ENCODE data around the gene PGM1. TPM values are rescaled to one million over a fixed set of nuclear protein-coding genes. Genes with fewer than 3 reads are reported as not detected.
"Not testable (repeated sequence)": the region's sequence is repeated elsewhere in the genome, so short reads cannot be mapped to it uniquely, and the experiment has no call there.

PGM1 gene
- total RNA-seq, 2 experiments from 2014 or later, result 32.8 to 34.5 TPM

DNA sequence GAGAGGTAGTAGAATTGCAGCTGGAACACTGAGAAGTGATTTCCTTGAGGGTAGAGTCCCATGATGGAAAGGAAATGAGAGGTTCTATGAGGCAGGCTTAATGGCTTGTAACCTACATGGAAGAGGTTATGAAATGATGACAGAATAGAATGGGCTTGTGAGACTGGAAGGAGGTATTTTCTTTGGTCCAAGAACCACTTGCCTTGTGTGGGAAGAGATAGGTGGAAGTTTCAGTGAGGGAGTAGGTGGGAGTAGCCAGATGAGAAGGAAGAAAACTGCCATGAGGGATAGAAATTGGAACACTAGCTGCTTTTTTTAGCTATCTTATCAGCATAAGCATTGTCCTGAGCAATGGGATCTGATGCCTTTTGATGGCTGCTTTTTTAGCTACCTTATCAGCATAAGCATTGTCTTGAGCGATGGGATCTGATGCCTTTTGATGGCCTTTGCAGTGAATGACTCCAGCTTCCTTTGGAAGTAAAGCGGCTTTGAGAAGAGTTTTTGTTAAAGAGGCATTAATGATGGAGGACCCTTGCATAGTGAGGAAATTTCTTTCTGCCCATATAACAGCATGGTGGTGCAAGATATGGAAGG lies 18.9 kb upstream of the PGM1 start:
- CTCF ChIA-PET, result interaction anchor here (1.3 kb wide), 1 partner anchor 563 kb away, joined by 4 read pairs; no protein-coding TSS in a partner anchor
- H3K4me3 Mint-ChIP-seq; H3K27ac Mint-ChIP-seq; H3K27me3 Mint-ChIP-seq; H3K36me3 Mint-ChIP-seq (ENCODE audit: low read depth); H3K9me3 Mint-ChIP-seq; DNase-seq; H3K4me1 Mint-ChIP-seq: not testable (repeated sequence)
- POLR2A ChIA-PET, result interaction anchor here (2.3 kb wide), 1 partner anchor 19 kb away, joined by 6 read pairs; the partner anchor contains the start of gene PGM1

DNA sequence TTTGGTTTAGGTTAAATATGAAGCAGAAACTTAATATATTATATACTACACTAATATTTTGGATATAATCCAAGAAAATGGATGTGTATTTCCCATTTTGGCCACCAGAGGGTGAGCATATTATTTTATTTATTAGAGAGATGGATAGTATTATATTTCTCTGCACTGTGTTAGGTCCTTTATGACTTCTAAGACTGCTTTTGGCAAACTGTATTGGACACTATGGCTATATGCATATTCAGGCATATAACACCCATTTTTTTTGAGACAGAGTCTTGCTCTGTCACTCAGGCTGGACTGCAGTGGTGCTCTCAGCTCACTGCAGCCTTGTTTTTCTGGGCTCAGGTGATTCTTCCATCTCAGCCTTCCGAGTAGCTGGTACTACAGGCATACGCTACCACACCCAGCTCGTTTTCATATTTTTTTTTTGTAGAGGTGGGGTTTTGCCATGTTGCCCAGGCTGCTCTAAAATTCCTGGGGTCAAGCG lies 17.8 kb upstream of the PGM1 start:
- DNase-seq, result no peak
- Mint-ChIP-seq H3K9me3 (no peaks in the 10 kb centered on the region), H3K4me3 (no peak overlapping the region), H3K27ac (no peak overlapping the region), H3K36me3 (ENCODE audit: low read depth) (no peaks in the 10 kb centered on the region), H3K27me3 (no peaks in the 10 kb centered on the region), H3K4me1 (no peaks in the 10 kb centered on the region)
- ChIA-PET POLR2A (interaction anchor here (2.3 kb wide), 1 partner anchor 18 kb away, joined by 6 read pairs; the partner anchor contains the start of gene PGM1), CTCF (interaction anchor here (0.6 to 1.9 kb wide), 8 partner anchors 9 to 671 kb away, joined by 3 to 6 read pairs (median 3); no protein-coding TSS in a partner anchor)

DNA sequence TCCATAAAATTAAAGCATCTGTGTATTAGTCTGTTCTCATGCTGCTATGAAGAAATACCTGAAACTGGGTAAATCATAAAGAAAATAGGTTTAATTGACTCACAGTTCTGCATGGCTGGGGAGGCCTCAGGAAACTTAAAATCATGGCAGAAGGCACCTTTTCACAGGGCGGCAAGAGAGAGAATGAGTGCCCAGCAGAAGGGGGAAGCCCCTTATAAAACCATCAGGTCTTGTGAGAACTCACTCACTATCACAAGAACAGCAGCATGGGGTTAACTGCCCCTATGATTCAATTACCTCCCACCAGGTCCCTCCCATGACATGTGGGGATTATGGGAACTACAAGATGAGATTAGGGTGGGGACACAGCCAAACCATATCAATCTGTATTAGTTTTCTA lies 6.9 kb upstream of the PGM1 start:
- CTCF ChIA-PET, H3K9me3 Mint-ChIP-seq, DNase-seq, H3K4me3 Mint-ChIP-seq, H3K27me3 Mint-ChIP-seq, POLR2A ChIA-PET, H3K4me1 Mint-ChIP-seq, H3K27ac Mint-ChIP-seq: not testable (repeated sequence)
- H3K36me3 Mint-ChIP-seq (ENCODE audit: low read depth), result peaks cover 31% of the 10 kb centered on the region

DNA sequence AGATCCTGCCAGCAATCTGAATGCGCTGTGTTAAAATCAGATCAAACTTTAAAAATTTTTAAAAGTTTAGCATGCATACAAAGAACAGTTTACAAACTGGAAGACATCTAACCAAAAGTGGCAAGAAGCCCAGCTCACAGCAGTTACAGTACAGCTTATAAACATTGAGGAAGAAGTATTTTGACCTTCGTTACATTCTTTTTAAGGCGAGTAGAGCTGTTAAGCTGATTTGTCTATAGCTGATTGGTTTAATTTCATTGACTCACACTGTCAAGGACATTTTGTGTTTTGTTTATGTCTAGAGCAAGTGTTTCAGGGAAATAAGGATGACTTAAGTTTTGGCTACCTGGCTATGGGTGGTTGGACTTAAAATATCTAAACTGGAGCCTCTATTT lies 3.0 kb upstream of the PGM1 start:
- Mint-ChIP-seq H3K27ac (no peak overlapping the region), H3K4me1 (peaks cover 26% of the 10 kb centered on the region), H3K4me3 (no peak overlapping the region), H3K9me3 (no peaks in the 10 kb centered on the region), H3K27me3 (no peaks in the 10 kb centered on the region), H3K36me3 (ENCODE audit: low read depth) (peaks cover 20% of the 10 kb centered on the region)
- ChIA-PET CTCF (interaction anchor here (2.0 kb wide), 1 partner anchor 14 kb away, joined by 5 read pairs; no protein-coding TSS in a partner anchor), POLR2A (no interaction called here)
- DNase-seq, result no peak

DNA sequence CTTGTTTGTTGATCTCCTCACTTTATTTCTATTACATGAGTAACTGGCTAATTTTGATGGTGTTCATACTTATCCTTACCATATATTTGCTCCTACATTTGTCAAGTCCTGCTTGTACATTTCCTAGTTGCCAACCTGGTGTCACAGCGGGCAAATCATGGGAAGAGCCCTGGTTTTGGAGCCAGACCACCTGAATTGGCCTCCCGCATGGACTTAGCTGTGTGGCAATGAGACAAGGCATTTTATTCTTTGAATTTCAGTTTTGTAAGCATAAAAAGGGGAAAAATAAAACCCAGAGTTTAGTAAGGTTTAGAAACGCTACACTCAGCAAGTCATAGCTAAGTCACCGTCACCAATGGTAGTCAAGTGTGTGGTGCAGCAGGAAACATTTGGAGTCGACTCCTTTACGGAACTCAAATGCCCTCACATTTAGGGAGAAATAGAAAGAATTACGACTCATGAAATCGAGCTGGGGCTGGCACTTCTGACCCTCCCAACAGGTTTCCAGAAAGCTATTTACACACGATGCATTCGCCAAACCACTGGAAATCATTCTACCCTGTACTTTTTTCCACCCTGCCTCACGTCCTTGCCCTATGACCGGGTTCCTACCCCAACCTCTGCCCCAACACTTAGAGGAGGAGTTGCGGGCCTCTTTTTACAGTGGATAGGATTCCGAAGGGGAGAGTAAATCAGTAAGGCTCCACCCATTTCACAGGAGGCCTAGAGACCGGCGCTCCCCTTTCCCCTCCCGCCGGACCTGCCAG lies 492 bp upstream of the PGM1 start:
- CTCF ChIA-PET, result interaction anchor here (0.9 kb wide), 1 partner anchor 14 kb away, joined by 3 read pairs; no protein-coding TSS in a partner anchor
- POLR2A ChIA-PET, result interaction anchor here (1.0 to 3.1 kb wide), 13 partner anchors 8 to 1157 kb away, joined by 3 to 24 read pairs (median 5); partner anchors contain the start of genes ALG6, EFCAB7 and ITGB3BP
- no peaks in the 10 kb centered on the region for H3K9me3 Mint-ChIP-seq
- no peak for DNase-seq
- peak overlapping the region; percentile 93 for H3K27ac Mint-ChIP-seq
- H3K4me3 Mint-ChIP-seq, result peak overlapping the region; percentile 99
- H3K36me3 Mint-ChIP-seq (ENCODE audit: low read depth), result peaks cover 28% of the 10 kb centered on the region
- no peaks in the 10 kb centered on the region for H3K27me3 Mint-ChIP-seq
- H3K4me1 Mint-ChIP-seq, result peaks cover 37% of the 10 kb centered on the region

DNA sequence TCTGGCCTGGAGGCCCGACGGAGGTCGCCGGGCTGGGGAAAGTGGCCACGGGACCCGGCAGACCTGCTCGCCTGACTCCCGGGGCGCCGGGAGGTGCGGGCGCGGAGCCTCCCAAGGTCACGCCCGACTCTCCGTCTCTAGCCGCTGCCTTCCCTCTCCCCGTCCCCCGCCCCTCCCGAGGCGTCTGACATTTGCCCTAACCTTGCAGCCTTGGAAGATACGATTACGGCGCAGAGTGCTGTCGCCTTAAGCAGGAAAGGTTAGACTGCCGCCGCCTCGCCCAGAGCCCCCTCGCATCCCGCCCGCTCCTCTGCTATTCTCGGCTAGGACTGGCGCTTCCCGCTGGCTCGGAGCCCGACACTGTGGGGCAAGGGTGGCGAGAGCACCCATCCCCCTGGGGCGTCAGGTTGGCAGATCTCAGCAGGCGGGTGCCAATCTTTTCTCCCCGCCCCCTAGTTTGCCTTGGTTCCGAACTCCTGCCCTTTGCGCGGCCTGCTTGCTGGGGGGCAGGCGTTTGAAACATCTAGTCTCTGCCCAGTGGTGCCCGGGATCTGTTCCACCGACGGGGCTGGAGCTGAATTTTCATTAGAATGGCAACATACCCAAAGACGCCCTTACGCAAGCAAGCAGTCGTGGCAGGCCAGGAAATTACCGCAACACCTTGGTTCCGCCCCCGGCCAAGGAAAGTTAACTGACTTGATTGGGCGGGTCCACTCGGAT lies 835 bp downstream of the PGM1 start:
- peak; percentile 85 for DNase-seq
- ChIA-PET POLR2A (interaction anchor here (1.3 to 3.1 kb wide), 12 partner anchors 9 to 1158 kb away, joined by 3 to 24 read pairs (median 5); partner anchors contain the start of genes ALG6, EFCAB7 and ITGB3BP), CTCF (no interaction called here)
- no peaks in the 10 kb centered on the region for H3K27me3 Mint-ChIP-seq
- peak overlapping the region; percentile 99 for H3K27ac Mint-ChIP-seq
- peak overlapping the region; percentile 99 for H3K4me3 Mint-ChIP-seq
- H3K36me3 Mint-ChIP-seq (ENCODE audit: low read depth), result peaks cover 24% of the 10 kb centered on the region
- H3K9me3 Mint-ChIP-seq, result no peaks in the 10 kb centered on the region
- H3K4me1 Mint-ChIP-seq, result peaks cover 32% of the 10 kb centered on the region

DNA sequence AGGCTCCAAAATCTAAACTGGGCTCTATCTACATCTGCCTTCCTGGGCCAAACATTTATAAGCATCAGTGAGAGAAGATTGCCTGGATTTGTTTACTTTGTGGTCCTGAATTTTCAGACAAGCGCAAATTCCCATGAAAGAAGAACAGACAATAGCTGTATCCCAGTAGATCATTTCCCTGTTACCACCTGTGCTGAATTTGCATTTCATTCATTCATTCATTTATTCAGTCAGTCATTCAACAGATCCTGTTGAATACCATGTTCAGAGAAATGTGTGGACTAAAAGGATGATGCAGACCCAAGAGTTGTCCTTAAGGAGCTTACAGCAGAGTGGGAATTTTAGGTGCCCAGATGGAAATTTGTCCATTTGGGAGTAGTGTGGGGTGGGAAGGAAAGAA lies 2.2 kb downstream of the PGM1 start:
- ChIA-PET POLR2A (interaction anchor here (1.1 kb wide), 1 partner anchor 55 kb away, joined by 3 read pairs; no protein-coding TSS in a partner anchor), CTCF (no interaction called here)
- H3K4me1 Mint-ChIP-seq, result peaks cover 32% of the 10 kb centered on the region
- H3K4me3 Mint-ChIP-seq, result peak overlapping the region; percentile 4
- H3K27ac Mint-ChIP-seq, result no peak overlapping the region
- DNase-seq, result no peak
- H3K36me3 Mint-ChIP-seq (ENCODE audit: low read depth), result peaks cover 24% of the 10 kb centered on the region
- no peaks in the 10 kb centered on the region for H3K9me3 Mint-ChIP-seq
- H3K27me3 Mint-ChIP-seq, result no peaks in the 10 kb centered on the region

DNA sequence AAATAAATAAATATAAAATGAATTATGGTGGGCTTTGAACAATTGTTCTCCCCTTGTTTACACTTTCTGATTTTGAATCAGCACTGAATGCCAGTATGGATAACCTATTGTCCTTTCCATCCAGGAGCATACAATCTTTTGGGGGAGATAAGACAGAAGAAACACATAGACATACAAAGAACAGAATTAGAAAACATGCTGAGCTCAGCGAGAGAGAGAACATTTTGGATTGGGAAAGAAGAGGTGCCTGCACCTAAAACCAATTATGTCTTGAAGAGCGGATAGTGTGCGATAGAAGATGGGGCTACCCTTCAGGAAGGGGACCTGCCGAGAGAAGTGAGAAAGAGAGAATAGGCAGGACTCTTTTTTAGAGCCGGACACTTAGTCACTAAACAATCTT lies 6.6 kb downstream of the PGM1 start:
- CTCF ChIA-PET, result no interaction called here
- Mint-ChIP-seq H3K27ac (no peak overlapping the region), H3K36me3 (ENCODE audit: low read depth) (peaks cover 19% of the 10 kb centered on the region), H3K27me3 (no peaks in the 10 kb centered on the region), H3K4me1 (peaks cover 12% of the 10 kb centered on the region), H3K9me3 (no peaks in the 10 kb centered on the region), H3K4me3 (no peak overlapping the region)
- POLR2A ChIA-PET, result no interaction called here
- no peak for DNase-seq

DNA sequence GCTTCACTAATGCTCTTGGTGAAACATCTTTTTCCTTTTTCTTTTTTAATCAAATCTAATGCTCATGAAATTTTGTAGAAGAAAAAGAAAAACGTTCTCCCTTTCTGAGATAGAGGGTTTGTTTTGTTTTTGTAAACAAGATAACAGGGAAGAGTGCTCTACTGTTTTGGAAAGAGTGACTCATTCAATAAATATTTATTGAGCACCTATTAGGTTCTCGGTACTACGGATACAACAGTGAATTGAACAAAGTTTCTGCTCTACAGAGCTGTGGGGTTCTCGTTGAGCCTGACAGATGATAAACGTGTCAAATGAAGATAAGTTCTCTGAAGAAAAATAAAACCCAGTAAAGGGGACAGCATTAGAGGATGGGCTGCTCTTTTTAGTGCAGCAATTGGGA lies 7.0 kb downstream of the PGM1 start:
- H3K4me3 Mint-ChIP-seq, result no peak overlapping the region
- peaks cover 17% of the 10 kb centered on the region for H3K36me3 Mint-ChIP-seq (ENCODE audit: low read depth)
- POLR2A ChIA-PET, result no interaction called here
- no peaks in the 10 kb centered on the region for H3K27me3 Mint-ChIP-seq
- H3K4me1 Mint-ChIP-seq, result peaks cover 10% of the 10 kb centered on the region
- no peak overlapping the region for H3K27ac Mint-ChIP-seq
- DNase-seq, result no peak
- CTCF ChIA-PET, result no interaction called here
- no peaks in the 10 kb centered on the region for H3K9me3 Mint-ChIP-seq

DNA sequence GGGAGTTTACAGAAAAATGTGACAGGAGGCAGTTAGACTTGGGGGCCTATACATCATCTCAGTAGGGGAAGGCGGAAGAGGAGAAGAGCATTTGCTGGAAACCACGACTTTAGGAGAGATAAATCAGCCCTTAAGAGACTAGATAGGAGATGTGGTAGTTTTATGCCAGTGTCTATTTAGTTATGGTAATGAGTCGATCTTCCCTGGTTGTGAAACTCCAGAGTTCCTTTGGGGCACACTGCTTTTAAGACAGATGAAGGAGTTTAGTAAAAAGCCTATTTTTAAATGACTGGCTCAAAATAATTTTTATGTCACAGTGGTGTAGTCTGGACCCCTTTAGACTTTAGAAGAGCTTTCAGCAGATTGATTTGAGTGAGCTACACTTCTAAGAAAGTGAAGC lies 7.8 kb downstream of the PGM1 start:
- POLR2A ChIA-PET, result no interaction called here

DNA sequence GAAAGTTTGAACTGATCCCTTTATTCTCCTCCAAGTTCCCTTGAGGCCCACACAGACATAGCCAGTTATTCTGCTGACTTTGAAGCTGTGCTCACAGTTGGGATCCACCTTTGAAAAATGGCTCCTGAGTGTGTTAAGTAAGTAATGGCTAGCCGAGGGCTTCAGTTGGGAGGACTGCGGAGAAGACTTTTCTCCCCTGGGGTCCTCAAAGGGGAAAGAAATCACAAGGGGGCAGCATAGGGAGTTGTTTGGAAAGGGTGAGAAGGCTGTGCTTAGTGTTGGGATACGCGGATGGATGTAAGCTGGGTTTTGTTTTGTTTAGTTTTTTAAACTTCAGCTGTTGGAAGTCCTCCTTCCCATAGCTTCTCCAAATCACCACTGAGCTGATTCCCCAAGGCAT lies 8.3 kb downstream of the PGM1 start:
- Mint-ChIP-seq H3K27me3 (no peaks in the 10 kb centered on the region), H3K36me3 (ENCODE audit: low read depth) (peaks cover 8% of the 10 kb centered on the region), H3K9me3 (no peaks in the 10 kb centered on the region), H3K4me3 (no peak overlapping the region), H3K4me1 (peaks cover 2% of the 10 kb centered on the region), H3K27ac (no peak overlapping the region)
- CTCF ChIA-PET, result no interaction called here
- no peak for DNase-seq
- POLR2A ChIA-PET, result no interaction called here

More for the DNA sequence above, 7.8 kb downstream of the PGM1 start:
- CTCF ChIA-PET, result no interaction called here
- Mint-ChIP-seq H3K4me1 (peaks cover 3% of the 10 kb centered on the region), H3K27ac (no peak overlapping the region), H3K36me3 (ENCODE audit: low read depth) (peaks cover 10% of the 10 kb centered on the region), H3K4me3 (no peak overlapping the region), H3K27me3 (no peaks in the 10 kb centered on the region), H3K9me3 (no peaks in the 10 kb centered on the region)
- DNase-seq, result no peak

DNA sequence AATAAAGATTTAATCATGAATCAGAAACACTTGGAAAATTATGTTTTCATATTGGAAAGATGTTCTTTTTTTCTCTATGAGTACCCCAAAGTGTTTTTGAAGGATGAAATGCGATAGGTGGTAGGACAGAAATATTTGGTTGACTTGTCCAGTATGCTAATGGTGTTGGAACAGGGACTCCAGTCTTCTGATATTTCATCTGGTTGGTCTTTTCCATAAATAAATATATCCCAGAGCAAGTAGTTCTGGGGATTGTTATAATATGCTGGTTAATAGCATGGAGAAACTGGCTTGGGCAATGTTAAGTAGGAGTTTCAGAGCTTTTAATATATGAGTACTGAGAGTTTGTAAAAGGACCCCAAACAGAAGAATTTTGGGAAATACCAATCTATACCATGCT lies 8.7 kb downstream of the PGM1 start:
- no peaks in the 10 kb centered on the region for H3K27me3 Mint-ChIP-seq

DNA sequence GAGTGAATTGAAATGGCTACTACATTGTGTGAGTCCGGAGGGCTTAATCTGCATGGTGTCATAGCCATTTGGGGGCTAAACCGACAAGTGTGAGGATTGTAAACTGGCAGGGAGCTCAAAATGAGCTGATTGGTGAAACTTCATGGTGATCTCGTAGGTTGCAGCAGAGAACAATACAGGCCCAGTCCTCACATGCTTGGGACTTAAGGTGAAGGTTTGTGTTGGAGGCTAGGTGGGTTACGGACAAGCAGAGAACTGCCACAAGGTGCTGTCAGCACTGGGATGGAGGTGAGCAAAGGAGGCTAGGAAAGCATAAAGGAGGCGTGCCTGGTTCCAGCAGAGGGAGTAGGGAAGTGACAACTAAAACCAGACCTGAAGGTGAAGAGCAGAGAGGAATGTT lies 9.4 kb downstream of the PGM1 start:
- H3K27me3 Mint-ChIP-seq, result no peaks in the 10 kb centered on the region
- peaks cover 7% of the 10 kb centered on the region for H3K36me3 Mint-ChIP-seq (ENCODE audit: low read depth)

More for the DNA sequence above, 8.7 kb downstream of the PGM1 start:
- H3K27ac Mint-ChIP-seq, result no peak overlapping the region
- POLR2A ChIA-PET, result no interaction called here
- CTCF ChIA-PET, result no interaction called here
- no peak overlapping the region for H3K4me3 Mint-ChIP-seq
- H3K36me3 Mint-ChIP-seq (ENCODE audit: low read depth), result peaks cover 7% of the 10 kb centered on the region
- H3K9me3 Mint-ChIP-seq, result no peaks in the 10 kb centered on the region
- DNase-seq, result no peak
- peaks cover under 1% of the 10 kb centered on the region for H3K4me1 Mint-ChIP-seq

More for the DNA sequence above, 9.4 kb downstream of the PGM1 start:
- Mint-ChIP-seq H3K27ac (no peak overlapping the region), H3K9me3 (no peaks in the 10 kb centered on the region), H3K4me1 (no peaks in the 10 kb centered on the region), H3K4me3 (no peak overlapping the region)
- POLR2A ChIA-PET, result no interaction called here
- no peak for DNase-seq
- CTCF ChIA-PET, result no interaction called here

All from activated CD4-positive, alpha-beta memory T cell treated with anti-CD3 and anti-CD28 coated beads, Interleukin-2, amount 10 ng/mL, durations not matched to agents 7 days and 5 days (primary cell).